ENCODE results near the gene THAP12.
A peak's percentile ranks its signal among the peaks of the same experiment; 100 is the strongest.
"Not testable (repeated sequence)": the region's sequence is repeated elsewhere in the genome, so short reads cannot be mapped to it uniquely, and the experiment has no call there.

Gene THAP12

DNA sequence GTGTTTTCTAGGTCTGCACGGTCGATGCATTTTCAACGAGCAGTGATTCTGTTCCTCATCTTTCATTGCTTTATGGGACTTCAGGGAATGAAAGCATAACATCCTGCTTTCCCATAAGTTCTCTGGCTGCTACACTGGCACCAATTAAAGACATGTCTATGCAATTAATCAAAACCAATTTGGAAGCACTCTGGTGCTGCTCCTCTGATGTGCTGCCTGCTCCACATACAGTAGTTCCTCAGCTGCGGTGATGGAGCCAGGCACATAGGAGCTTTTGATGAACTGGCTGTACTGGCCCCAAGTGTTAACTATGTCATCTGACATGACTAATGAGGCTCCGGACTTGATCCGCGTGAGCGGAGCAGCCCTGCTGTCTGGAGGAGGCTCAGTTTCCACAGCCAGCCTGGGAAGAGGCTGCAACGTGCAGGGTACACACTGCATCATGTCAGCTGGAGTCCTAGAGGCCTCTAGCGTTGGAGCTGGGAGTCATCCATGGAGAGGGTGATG, 30.0 kb upstream of the THAP12 start:
- Histone ChIP-seq H3K4me3 (ENCODE audit: low read depth, low read length) (no peak overlapping the region), H3K9me3 (no peaks in the 10 kb centered on the region), H3K36me3 (no peaks in the 10 kb centered on the region), H3K4me1 (peaks cover 21% of the 10 kb centered on the region), H3K27me3 (no peaks in the 10 kb centered on the region)
- TF ChIP-seq, protein P1, sequence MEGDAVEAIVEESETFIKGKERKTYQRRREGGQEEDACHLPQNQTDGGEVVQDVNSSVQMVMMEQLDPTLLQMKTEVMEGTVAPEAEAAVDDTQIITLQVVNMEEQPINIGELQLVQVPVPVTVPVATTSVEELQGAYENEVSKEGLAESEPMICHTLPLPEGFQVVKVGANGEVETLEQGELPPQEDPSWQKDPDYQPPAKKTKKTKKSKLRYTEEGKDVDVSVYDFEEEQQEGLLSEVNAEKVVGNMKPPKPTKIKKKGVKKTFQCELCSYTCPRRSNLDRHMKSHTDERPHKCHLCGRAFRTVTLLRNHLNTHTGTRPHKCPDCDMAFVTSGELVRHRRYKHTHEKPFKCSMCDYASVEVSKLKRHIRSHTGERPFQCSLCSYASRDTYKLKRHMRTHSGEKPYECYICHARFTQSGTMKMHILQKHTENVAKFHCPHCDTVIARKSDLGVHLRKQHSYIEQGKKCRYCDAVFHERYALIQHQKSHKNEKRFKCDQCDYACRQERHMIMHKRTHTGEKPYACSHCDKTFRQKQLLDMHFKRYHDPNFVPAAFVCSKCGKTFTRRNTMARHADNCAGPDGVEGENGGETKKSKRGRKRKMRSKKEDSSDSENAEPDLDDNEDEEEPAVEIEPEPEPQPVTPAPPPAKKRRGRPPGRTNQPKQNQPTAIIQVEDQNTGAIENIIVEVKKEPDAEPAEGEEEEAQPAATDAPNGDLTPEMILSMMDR (IDR thresholded peaks at IDR 0.05; ENCODE audit: low read depth, low read length) = no peak
- DNase-seq = peak; percentile 16

DNA sequence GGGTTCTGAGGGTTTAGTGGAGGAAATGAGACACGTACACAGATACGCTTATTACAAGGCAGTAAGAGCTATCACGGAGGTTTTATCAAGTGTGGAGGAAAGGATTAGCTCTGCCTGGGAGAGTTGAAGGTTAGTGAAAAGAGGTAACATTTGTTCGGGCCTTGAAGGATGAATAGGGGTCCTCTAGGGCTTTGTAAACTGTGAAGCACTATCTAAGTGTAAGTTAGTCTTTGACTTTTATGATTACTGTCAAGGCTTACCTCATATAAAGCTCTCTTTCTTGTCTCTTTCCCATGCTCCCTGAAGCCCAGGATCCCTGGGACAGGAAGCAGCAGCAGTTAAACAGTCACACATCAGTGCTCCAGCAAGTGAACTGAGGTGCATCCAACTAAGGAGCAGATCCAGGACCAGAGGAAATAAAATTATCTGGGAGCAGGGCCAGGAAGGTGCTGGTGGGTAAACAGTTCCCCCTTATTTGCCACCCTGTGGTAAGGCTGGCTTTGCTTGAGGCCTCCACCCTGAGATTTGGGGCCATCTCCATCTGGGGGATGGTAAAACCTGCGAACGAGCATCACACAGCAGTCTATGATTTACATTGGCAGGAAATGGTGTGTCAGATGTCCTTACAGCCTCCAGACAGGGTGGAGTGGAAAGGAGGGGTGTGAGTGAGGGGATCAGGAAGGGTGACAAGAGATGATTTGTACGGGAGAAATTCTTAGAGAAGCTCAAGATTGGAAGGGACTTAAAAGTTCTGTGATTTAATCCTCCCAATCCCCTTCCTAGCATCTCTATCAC, 27.4 kb upstream of the THAP12 start:
- Histone ChIP-seq H3K4me1 (peaks cover 14% of the 10 kb centered on the region), H3K27me3 (no peaks in the 10 kb centered on the region)

DNA sequence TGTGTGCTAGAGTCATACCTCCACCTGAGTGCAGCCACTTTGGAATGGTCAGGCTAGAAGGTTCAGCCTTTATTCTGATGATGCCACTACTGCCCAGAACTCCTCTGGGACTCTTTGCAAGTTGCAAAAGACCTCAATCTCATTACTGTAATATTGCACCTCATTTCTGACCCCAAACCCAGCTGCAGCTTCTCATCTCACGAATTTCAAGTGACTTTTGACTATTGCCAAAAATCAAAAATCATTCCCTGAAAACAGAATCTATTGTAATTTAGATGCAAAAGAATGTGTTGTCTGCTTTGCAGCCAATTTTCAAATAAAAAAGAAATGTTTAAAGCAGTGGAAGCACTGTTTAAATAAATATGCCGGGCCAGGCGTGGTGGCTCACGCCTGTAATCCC, 25.4 kb upstream of the THAP12 start:
- peaks cover 14% of the 10 kb centered on the region for H3K4me1 ChIP-seq
- no peaks in the 10 kb centered on the region for H3K9me3 ChIP-seq
- TF ChIP-seq, protein P1 (IDR thresholded peaks at IDR 0.05; ENCODE audit: low read depth, low read length) = no peak
- no peak for DNase-seq
- no peaks in the 10 kb centered on the region for H3K36me3 ChIP-seq
- no peaks in the 10 kb centered on the region for H3K27me3 ChIP-seq
- no peak overlapping the region for H3K4me3 ChIP-seq (ENCODE audit: low read depth, low read length)

More for the DNA sequence above, 27.4 kb upstream of the THAP12 start:
- H3K36me3 ChIP-seq = no peaks in the 10 kb centered on the region
- peak overlapping the region; percentile 35 for H3K4me3 ChIP-seq (ENCODE audit: low read depth, low read length)
- peak; percentile 69 for DNase-seq
- no peaks in the 10 kb centered on the region for H3K9me3 ChIP-seq
- TF ChIP-seq, protein P1 (IDR thresholded peaks at IDR 0.05; ENCODE audit: low read depth, low read length) = no peak

DNA sequence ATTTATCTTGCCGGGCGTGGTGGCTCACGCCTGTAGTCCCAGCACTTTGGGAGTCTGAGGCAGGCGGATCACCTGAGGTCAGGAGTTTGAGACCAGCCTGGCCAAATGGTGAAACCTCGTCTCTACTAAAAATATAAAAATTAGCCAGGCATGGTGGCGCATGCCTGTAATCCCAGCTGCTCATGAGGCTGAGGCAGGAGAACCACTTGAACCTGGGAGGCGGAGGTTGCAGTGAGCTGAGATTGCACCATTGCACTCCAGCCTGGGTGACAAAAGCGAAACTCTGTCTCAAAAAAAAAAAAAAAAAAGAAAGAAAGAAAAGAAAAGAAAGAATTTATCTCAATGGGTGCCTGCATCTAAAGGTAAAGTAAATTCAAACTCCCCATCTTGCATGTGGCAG, 20.6 kb upstream of the THAP12 start:
- not testable (repeated sequence) for H3K27me3 ChIP-seq; H3K4me1 ChIP-seq; DNase-seq; H3K4me3 ChIP-seq (ENCODE audit: low read depth, low read length); H3K36me3 ChIP-seq; H3K9me3 ChIP-seq

DNA sequence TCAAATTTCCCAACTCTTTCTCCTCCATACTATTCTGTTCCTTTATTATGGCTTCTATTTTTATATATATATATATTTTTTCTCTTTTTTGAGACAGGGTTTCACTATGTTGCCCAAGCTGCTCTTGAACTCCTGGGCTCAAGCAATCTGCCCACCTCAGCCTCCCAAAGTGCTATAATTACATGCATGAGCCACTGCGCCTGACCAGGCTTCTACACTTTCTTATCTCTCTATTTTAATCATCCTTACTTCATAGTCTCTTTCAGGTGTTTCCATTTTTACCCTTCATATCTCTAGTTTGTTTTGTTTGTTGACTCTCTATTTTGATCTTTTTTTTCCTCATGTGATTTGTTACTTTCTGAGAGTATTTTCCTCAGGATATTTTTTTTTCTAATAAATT, 20.0 kb upstream of the THAP12 start:
- DNase-seq = no peak
- no peaks in the 10 kb centered on the region for H3K36me3 ChIP-seq
- H3K9me3 ChIP-seq = no peaks in the 10 kb centered on the region
- TF ChIP-seq, protein P1 (IDR thresholded peaks at IDR 0.05; ENCODE audit: low read depth, low read length) = no peak
- no peaks in the 10 kb centered on the region for H3K27me3 ChIP-seq
- H3K4me1 ChIP-seq = no peaks in the 10 kb centered on the region
- no peak overlapping the region for H3K4me3 ChIP-seq (ENCODE audit: low read depth, low read length)

DNA sequence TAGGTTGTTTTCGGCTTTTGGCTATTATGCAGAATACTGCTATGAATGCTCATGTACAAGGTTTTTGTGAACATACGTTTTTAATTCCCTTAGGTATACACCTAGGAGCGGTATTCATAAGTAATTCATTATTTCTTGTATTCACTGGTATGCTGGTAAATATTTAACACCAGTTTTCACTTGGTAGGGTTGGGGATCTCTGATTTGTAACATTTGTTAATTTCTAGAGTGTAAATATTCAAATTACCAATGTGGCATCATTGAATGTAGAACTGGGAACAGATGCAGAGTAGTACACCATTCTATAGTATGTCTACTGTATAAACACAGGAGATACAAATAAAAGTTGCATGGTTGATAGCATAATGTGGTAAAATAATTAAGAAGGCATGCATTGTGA, 16.5 kb upstream of the THAP12 start:
- no peaks in the 10 kb centered on the region; the same call in 1 of the 2 replicates for H3K4me1 ChIP-seq
- H3K27me3 ChIP-seq = no peaks in the 10 kb centered on the region
- DNase-seq = no peak
- no peaks in the 10 kb centered on the region for H3K36me3 ChIP-seq
- no peak overlapping the region for H3K4me3 ChIP-seq (ENCODE audit: low read depth, low read length)
- H3K9me3 ChIP-seq = no peaks in the 10 kb centered on the region
- TF ChIP-seq, protein P1 (IDR thresholded peaks at IDR 0.05; ENCODE audit: low read depth, low read length) = no peak

Data from BE2C (cell line).